Measurements from ENCODE around the gene PEAR1. TPM values are rescaled to one million over a fixed set of nuclear protein-coding genes. Genes with fewer than 3 reads are reported as not detected.

Gene PEAR1
- total RNA-seq, 1 experiment from 2014 or later, result 0.39 TPM

DNA sequence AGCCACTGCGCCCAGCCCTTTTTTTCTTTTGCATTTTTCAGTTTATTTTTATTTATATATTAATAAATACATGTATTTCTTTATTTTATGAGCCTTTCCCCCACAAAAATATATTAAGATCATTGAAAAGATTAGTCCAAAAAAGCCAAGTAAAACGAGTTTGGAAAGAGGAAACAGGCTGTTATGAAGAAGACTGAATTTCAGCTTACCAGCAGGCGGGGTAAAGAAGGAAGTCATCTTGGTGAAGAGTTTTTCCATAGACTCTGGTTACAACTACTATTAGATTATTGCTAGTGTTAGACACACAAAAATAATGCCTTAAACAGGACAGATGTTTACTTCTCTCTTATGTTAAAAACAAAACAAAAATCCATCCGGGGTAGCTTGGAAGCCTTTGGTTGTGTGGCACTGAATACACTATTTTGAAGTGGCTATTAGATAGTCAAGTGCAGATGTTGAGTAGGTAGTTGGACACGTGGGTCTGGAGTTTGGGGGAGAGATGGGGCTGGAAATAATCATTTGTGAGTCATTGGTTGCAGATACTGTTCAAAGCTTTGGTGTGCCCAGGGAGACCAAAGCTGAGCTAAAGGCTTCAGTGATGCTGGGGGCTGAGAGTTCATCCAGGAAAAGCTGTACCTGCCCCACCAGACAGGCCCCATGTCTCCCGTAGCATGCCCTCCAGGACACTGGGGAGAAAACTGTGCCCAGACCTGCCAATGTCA is 18.2 kb downstream of the PEAR1 start:
- Histone ChIP-seq H2AFZ (ENCODE audit: low read length) (no peak overlapping the region), H3K4me2 (ENCODE audit: insufficient read depth, insufficient read length, low read length) (no peak overlapping the region), H3K9ac (ENCODE audit: extremely low read depth, insufficient read length, low read length) (no peak overlapping the region), H3K27ac (ENCODE audit: insufficient read length, low read depth, low read length) (no peak overlapping the region), H3K79me2 (ENCODE audit: insufficient read depth, low read length) (no peaks in the 10 kb centered on the region), H4K8ac (replicated peaks; ENCODE audit: insufficient read length, low read depth, low read length) (no peak overlapping the region), H3K4me1 (ENCODE audit: insufficient read depth, low read length) (no peaks in the 10 kb centered on the region), H3K56ac (ENCODE audit: insufficient read length, low read depth, low read length) (no peak overlapping the region), H2BK20ac (ENCODE audit: low read depth, low read length, poor library complexity, severe bottlenecking) (no peak overlapping the region), H3K9me3 (ENCODE audit: control insufficient read depth, low read depth, low read length) (no peaks in the 10 kb centered on the region), H4K20me1 (ENCODE audit: control insufficient read depth, insufficient read depth, insufficient read length) (no peaks in the 10 kb centered on the region), H2AK5ac (ENCODE audit: insufficient read length, low read length) (no peak overlapping the region), H3K27me3 (ENCODE audit: insufficient read depth, low read length) (no peaks in the 10 kb centered on the region; the same call in 1 of the 2 replicates), H4K91ac (ENCODE audit: insufficient read length, low read depth, low read length) (no peak overlapping the region), H2BK5ac (ENCODE audit: insufficient read length, low read length) (no peak overlapping the region), H4K5ac (ENCODE audit: insufficient read length, low read depth, low read length) (no peak overlapping the region), H3K23ac (ENCODE audit: insufficient read length, low read depth, low read length) (no peak overlapping the region), H2BK120ac (ENCODE audit: low read depth, low read length, poor library complexity, severe bottlenecking) (no peak overlapping the region), H2BK15ac (ENCODE audit: low read depth, low read length) (no peak overlapping the region), H3K14ac (ENCODE audit: insufficient read depth, low read length) (no peak overlapping the region), H3K18ac (ENCODE audit: insufficient read length, low read depth, low read length) (no peak overlapping the region), H3T11ph (ENCODE audit: low read length) (no peak overlapping the region), H3K23me2 (ENCODE audit: insufficient read length, low read depth, low read length, poor library complexity, severe bottlenecking) (no peaks in the 10 kb centered on the region), H3K4ac (ENCODE audit: low read depth, low read length) (no peak overlapping the region), H3K79me1 (ENCODE audit: insufficient read depth, low read depth, low read length, poor library complexity, severe bottlenecking) (no peaks in the 10 kb centered on the region), H2BK12ac (ENCODE audit: insufficient read length, low read depth, low read length) (no peak overlapping the region)
- Mint-ChIP-seq H3K27me3 (ENCODE audit: low read depth) (peaks cover 39% of the 10 kb centered on the region), H3K36me3 (ENCODE audit: insufficient read depth in 1 of 3, low read depth in 3 of 3) (no peaks in the 10 kb centered on the region), H3K4me1 (peaks cover 8 to 24% of the 10 kb centered on the region in 2 experiments), H3K9me3 (no peaks in the 10 kb centered on the region; a peak in 1 of 5 replicates), H3K27ac (no peak overlapping the region), H3K4me3 (no peak overlapping the region)
- no CpG with 5 or more reads among the region's 6 CpGs for WGBS (ENCODE audit: extremely low coverage, insufficient read length, low lambda C conversion rate)
- no peak for DNase-seq
- TF ChIP-seq, protein P1, sequence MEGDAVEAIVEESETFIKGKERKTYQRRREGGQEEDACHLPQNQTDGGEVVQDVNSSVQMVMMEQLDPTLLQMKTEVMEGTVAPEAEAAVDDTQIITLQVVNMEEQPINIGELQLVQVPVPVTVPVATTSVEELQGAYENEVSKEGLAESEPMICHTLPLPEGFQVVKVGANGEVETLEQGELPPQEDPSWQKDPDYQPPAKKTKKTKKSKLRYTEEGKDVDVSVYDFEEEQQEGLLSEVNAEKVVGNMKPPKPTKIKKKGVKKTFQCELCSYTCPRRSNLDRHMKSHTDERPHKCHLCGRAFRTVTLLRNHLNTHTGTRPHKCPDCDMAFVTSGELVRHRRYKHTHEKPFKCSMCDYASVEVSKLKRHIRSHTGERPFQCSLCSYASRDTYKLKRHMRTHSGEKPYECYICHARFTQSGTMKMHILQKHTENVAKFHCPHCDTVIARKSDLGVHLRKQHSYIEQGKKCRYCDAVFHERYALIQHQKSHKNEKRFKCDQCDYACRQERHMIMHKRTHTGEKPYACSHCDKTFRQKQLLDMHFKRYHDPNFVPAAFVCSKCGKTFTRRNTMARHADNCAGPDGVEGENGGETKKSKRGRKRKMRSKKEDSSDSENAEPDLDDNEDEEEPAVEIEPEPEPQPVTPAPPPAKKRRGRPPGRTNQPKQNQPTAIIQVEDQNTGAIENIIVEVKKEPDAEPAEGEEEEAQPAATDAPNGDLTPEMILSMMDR (conservative IDR thresholded peaks at IDR 0.05), result no peak
